Hindlimb muscle (tissue), 1 donor: ENCODE results near the gene CHCHD10. TPM values are rescaled to one million over a fixed set of nuclear protein-coding genes. Genes with fewer than 3 reads are reported as not detected.
A peak's percentile ranks its signal among the peaks of the same experiment; 100 is the strongest.

Experiments used
- DNase-seq: peaks from one replicate; pipeline ENCODE4 v3.0.0-alpha.2; 2013
- polyA plus RNA-seq: library from polyadenylated mRNA; unstranded; fragments of 120-200 nt; gene quantifications from one replicate; pipeline ENCODE4 v1.2.1, GENCODE V29; 2013; ENCODE audit not compliant: insufficient read length

CHCHD10 gene
- polyA plus RNA-seq, 1 donor: 53.5 TPM

DNA sequence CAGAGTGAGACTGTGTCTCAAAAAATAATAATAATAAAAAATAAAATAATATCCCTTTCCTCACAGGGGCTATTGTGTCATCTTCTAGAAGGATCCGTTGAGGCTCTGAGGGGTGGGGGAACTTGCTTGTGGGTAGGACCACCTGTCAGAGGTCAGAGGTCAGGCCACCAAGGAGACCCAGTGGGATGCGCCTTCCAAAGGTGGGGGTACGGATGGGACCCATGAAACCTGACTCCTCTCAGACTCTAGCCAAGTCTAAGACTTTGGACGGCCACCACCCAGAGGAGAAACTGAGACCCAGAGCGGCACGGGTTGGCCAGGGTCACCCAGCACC is 4.5 kb upstream of the CHCHD10 start:
- no peak for DNase-seq

DNA sequence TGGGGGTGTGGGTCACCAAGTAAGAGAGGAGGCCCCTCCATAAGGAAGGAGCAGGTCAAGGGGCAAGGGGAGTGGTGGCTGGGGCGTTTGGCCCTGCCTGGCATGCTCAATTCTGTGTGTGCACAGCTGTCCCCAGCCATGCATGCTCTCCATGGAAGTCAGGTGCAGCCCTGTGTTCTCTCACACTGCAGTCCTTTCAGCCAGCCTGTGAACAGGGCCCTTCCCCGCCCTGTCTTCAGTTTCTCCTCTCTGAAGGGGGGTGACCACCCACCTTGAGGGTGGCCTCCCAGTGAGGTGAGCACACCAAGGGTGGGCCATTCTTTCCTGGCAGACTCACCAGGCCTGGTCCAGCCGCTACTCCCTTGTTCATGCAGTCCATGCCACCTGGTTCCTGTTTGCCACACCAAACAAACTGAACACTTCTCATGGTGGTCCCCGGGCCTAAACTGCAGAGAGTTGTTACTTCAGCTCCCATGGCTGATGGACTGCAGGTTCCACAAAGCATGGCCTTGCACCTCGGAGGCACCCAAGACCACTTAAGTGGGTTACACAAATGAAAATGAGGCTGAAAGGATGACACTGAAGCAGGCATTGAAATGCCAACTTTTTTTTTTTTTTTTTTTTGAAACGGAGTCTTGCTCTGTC is 1.7 kb upstream of the CHCHD10 start:
- DNase-seq: no peak

DNA sequence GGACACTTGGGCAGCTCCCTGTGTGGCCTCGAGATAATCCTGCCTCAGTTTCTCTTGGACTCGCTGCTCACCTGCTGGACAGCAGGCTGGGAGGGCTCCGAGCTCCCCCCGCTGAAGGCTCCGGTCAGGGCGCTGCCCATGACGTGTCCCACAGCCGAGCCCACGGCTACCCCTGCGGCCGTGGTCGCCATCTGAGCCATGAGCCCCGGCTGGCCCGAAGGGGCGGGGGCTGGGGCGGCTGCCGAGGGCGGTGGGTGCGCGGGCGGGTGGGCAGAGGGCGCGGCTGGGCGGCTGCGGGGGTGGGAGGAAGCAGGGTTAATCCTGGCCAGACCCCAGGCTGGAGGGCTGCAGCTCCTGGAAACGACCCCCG is 484 bp downstream of the CHCHD10 start:
- no peak for DNase-seq

DNA sequence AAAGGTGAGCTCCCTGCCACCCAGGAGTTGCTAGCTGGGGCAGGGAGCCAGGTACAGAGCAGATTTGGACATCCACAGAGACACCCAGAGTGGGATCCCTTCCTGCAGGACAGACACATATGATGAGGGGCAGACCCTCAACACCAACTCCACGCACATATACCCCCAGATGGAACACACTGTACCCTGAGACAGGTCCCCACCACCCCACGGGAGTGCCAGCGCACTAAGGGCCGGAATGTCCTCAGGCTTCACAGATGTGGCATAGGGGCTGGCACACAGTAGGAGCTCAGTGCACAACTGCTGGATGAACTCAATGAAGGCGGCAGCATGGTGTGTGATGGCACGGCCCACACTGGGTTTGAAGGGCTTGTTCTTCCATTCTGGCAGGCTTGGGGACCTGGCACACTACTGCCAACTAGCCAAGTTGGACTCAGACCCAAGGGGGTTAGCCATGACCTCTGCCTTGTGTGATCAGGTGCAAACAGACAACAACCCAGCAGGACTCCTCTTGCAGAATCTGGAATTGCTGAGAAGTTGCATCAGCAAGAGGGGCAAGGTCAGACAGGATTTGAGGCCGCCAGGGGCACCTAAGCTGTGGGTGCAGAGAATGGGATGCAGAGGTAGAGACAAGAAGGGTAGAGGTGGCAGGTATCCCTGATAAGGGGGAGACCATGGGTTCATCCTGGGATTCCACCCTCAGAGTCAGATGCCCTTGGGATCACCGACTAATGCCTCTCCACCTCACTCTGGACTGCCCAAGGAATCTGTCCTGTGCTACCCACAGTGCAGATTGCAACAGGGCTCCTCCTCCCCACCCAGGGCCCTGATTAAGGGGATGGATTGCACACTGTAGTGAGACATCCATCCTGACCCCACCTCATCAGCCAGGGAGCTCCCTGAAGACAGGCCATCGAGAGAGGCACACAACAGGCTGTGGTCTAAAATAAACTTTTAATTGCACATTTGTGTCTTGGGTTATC is 2.6 kb downstream of the CHCHD10 start:
- no peak for DNase-seq

DNA sequence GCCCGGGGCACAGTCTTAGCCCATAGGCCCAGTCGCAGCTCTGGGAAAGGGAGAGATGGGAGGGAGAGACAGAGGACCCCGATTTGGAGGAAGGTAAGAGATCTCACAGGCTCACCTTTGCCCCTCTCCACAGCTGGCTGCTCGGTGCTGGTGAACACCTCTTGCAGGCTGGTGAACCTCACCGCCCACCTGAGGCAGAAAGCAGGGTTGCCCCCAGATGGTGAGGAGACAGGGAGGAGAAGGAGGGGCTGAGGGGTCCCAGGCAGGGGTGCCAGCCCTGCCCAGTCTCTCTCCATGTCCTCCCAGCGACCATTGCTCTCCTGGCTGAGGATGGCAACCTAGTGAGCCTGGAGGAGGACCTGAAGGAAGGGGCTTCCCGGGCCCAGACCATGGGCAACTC is 3.8 kb downstream of the CHCHD10 start:
- DNase-seq: no peak

DNA sequence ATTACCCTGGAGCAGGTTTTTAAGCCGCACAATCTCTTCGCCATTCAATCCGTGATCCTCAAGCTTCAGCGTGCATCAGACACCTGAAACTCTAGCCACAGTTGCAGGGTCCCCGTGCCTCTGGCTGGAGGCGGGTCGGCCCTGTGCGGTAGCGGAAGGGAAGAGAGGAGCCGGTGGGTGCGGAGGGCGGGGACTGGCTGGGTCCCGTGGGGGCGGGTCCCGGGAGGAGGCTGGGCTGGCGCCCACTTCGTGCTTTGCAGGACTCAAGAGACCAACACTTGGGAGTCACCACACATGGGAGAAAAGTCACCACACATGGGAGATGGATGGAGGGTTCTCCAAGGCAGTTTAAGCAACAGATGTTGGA is 4.2 kb downstream of the CHCHD10 start:
- DNase-seq: no peak

DNA sequence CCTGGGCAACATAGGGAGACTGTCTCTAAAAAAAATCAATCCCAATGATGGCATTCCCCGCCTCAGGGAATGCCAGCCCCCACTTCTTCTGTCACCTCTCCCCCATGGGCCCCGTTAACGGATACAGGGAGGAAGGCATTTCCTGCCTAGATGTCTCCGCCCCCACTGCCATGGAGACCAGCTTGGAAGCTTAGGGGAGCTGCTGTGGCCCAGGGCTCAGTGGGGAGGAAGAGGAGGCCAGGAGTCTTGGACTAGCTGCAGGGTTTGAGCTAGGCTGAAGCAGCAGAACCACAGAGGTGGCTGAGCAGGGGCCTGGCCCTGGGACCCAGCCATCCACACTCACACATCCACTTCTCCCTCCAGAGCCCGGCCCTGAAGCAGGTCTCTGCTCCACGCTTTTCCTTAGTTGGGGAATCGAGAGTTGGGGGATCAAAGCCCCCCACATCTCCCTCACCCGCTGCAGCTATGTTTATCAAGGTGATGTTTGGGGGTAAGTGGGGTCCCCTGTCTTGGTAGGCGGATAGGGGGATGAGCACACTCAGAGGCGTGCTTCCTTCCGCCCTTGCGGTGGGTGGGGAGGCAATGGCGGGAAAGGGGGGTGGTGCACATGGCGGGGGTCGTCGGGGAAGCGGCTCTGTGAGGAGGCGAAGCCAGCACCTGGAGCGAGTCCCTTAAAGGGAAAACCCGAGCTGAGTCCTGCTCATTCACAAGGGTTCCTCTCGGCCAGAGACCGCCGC is 4.8 kb downstream of the CHCHD10 start, which contains the start of gene C22orf15:
Gene C22orf15 (plus strand): TSS at position 149 of the 737 bp plus-strand sequence. CDS start 317 bp downstream, at position 466.
- no peak for DNase-seq

DNA sequence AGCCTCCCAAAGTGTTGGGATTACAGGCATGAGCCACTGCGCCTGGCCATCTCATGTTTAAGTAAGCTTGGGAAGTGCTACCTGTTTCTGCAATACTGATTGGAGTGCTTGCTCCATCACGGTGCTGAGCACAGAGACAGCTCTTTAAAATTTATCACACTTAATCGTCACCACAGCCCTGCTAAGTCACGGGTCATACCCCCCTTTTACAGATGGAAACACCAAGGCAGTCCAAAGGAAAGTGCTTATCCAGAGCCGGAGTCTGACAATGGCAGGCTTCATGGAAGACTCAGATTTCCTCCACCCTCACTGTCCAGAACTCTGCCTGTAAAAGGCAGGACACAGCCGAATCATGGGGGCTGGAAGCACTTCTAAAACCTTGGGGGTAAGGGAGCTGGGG is 7.7 kb downstream of the CHCHD10 start:
- DNase-seq: no peak

DNA sequence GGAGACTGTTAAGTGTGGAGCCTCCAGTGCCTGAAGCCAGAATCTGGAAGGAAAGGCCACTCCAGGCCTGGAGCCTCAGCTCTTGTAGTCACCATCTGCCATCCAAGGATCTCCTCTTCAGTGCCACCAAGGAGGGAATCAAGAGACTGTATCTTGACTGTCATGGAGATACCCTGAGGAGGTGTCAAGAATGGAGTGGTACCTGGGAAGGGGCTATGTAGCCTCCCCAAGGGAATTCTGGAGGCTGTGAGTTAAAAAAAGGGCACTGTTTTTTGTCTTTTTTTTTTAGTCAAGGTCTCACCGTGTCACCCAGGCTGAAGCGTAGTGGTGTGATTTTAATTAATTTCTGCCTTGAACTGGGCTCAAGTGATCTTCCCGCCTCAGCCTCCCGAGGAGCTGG is 8.2 kb downstream of the CHCHD10 start:
- no peak for DNase-seq

DNA sequence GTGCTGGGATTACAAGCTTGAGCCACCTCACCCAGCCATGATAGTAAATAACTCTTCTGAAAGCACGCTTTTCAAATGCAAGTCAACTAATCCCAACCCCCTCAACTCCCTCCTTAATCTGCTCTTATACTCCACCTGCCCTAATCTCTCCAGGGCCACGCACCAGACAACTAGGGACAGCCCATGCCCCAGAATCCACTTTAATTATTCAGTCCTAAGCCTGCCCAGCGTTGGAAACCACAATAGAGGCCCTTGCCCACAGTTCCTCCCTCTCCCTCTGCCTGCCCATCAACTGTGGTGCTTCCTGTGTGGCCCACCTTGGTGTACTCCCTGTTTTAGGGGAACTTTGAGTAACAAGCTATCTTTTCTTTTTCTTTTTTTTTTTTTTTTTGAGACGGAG is 10.9 kb downstream of the CHCHD10 start:
- DNase-seq: no peak

DNA sequence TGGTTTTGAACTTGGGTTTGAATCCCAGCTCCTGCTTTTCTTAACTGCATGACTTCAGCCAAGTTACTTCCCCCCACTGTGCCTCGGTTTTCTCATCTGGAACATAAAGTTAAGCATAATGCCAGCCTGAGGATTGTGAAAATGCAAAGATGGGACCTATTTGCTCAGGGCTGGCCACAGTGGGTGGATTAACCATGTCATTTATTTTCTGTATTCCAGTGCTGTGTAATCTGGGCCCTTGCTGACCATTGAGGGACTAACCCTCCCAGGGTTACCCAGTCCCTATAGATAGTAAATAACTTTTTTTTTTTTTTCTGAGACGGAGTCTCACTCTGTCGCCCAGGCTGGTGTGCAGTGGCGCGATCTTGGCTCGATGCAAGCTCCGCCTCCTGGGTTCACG is 12.1 kb downstream of the CHCHD10 start:
- DNase-seq: no peak

DNA sequence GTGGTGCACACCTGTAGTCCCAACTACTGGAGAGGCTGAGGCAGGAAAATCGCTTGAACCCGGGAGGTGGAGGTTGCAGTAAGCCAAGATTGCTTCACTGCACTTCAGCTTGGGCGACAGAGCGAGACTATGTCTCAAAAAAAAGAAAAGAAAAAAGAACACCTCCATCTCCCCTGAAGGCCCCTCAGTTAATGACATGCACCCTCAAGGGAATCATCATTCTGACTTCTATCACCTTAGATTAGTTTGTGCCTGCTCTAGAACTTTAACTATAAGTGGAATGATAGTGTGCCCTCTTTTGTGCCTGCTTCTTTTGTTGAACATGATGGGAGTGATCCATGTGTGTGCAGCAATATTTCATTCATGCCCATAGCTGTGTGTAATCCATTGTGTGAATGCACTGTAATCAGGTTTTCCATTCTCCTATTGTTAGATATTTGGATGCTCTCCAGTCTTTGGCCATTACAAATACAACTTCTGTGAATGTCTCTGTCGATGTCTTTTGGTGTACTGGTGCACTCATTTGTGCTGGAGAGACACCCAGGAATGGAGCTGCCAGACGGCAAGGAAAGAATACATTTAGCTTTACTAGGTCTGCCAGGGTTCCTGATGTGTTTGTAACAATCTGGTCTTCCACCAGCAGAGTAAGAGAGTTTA is 12.7 kb downstream of the CHCHD10 start:
- DNase-seq: no peak

DNA sequence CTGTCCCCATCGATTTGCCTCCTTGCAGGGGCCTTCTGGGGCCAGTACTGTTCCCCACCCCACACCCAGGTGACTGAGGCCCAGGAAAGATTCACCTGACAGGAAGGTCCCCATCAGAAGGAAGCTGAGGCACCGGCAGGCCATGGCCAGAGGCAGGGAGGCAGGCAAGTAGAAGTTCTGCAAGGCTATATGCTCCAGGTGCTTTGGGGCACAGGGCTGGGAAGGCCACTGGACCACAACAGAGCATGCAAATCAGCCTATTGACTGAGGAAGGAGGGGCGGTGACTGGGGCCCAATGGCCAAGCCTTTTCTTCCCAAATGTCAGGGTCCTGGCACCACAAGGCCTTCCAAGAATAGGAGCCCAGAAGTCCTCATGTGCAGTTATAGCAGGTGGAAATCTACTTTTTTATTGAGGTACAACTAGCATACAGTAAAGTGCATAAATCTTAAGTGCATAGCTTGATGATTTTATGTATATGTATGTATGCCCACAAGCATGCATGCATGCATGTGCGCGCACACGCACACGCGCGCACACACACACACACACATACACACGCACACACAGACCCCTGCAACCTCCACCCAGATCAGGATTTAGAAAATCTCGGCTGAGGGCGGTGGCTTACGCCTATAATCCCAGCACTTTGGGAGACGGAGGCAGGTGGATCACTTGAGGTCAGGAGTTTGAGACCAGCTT is 13.4 kb downstream of the CHCHD10 start, which contains the start of gene VPREB3:
Gene VPREB3 (minus strand): TSS at position 206 of the 700 bp plus-strand sequence. CDS start 62 bp downstream, at position 144.
- no peak for DNase-seq

DNA sequence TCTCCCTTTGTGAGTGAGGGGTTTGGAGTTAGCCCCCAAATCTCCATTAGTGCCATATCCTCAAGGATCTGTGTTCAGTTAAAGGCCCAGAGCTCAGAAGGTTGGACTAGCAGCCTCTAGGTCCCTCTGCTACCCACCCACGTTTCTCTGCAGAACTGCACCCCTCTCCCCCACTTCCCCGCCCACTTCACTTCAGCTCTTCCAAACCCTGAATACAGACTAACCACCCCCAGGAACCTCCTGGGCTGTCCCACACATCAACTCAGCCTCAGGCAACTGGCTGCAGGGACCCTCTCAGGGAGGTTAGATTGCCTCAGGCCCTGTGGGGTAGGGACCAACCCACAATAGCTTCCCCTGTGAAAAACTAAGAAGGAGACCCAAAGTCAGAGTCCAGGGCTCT is 14.4 kb downstream of the CHCHD10 start:
- no peak for DNase-seq

DNA sequence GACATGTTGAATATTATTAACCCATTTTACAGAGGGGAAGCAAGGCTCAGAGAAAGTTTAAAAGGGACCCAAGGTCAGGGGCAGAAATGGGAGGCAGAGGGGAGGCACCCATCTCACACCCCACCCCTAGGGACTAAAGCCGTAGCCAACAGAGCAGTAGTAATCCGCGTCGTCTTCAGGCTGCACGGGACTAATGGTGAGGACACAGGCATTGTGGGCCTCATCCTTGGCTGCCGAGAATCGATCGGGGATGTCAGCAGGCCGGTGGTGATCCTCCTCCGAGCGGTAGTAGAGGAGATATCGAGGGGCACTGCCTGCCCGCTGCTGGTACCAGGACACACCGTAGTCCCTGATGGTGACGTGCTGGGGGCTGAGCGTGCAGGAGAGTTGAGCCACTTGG is 15.0 kb downstream of the CHCHD10 start:
- DNase-seq: no peak

DNA sequence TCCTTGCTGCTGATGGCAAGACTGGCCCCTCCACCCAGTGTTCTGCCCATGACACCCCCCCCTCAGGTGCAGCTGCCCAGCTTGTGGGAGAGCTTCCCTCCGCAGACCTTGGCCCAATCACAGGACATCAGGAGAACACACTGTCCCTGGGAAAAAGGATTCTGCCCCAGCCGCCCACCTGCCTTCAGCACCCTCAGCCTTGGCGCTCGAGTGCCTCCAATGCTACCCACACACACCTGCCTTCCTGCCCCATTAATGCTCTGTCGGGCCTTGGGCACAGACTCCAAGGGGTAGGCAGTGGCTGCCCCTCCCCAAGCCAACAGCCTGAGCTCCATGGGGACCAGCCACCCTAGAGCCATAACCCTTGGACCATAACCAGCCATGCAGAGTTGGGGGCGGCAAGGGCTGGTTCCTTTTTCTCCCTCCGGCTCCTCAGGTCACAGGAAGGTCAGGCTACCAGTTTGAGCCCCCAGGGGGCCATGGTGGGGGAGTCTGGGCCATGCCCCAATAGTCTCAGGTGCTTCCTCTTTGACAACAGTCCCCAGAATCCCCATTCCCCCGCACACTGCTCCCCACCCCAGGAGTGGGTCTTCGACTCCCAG is 15.6 kb downstream of the CHCHD10 start:
- no peak for DNase-seq

DNA sequence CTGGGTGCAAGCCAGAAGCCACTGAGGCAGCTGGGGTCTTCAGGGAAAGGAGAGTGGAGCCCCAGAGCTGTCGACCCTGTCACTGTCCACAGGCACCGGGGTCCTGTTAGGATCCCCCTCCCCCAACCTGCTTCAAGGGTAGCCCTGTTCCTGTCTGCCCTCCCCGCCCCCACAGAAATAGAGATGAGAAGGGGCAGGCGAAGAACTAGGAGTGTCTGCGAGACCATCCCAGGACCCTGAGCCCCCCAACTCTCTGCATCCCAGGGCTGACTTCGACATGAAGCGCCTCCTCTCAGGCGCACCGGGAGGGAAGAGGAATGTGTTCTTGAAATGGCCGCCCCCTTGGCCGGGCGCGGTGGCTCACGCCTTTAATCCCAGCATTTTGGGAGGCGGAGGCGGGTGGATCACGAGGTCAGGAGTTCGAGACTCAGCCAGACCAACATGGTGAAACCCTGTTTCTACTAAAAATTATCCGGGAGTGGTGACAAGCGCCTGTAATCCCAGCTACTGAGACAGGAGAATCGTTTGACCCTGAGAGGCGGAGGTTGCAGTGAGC is 16.3 kb downstream of the CHCHD10 start:
- DNase-seq: no peak

DNA sequence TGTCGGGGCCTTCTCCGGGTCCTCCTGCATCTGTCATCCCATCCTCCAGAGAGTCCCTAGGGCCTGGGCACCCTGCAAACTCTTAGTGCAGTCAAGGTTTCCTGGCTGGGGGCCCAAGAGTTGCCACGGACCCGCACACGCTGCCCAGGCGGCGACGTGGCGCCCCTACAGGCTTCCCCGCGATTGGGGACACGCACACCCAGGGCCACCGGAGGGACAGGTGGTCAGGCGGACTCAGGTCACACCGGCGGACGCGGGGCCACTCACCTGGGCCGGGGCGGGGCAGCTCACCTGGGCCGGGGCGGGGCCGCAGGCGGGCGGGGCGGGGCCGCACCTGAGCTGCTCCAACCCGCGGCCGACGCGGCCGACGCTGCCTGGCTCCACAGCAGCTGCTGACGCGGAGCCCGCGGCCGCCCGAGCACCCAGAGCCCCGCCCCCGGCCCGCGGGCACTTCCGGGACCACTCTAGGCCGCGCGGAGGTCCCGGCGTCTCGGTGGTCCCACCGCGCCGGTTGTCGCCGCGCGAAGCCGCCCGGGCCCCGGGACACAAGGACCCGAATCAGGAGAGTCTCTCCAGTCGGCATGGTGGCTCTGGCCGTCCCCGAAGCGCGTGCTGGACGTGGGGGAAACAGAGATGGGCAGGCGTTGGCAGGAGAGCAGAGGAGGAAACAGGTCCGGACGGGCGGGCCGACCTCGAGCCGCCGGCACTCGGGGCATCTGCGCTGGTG is 16.9 kb downstream of the CHCHD10 start, which contains the start of gene ZNF70:
Gene ZNF70 (minus strand): TSS at position 399 of the 727 bp plus-strand sequence. CDS start 5,972 bp downstream, outside the sequence.
- DNase-seq: peak; percentile 91

DNA sequence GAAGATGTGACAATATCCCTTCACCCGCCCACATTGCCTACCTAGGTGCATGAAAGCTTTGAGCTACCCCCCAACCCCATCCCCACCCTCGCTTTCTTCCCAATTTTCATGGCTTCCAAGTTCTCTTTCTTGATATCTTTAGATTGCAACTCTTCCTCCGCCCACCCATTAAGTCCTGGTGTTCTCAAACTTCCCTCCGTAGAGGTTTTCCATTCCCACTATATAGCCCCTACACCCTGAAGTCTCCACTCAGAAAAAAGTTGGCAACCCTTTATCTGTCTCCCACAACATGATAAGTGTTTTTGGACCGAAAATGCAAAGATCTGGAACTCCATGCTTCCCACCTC is 17.4 kb downstream of the CHCHD10 start:
- no peak for DNase-seq

DNA sequence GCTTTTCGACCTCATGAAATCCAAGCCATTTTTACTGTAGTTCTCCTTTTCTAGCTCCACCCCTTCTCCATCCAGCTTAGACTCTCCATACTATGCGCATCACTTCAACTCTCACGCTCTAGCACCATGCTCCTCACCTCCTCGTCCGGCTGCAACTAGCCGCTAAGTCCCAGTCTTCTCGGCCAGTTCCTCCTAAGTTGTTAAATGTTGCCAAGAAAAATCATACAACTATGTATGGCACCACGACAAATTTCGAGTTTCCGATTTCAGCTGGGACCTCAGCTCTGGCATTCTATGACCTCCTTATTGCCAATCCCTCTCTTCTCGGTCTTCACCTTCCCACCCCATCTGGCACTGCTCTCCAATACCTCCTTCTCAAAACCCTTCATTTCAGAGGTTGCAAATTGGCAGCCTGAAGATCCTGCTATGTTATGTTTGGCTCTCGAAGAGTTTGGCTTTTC is 17.9 kb downstream of the CHCHD10 start:
- DNase-seq: peak; percentile 72
